ENCODE results near the gene PSMD14.

The PSMD14 gene

GRCh38 chr2:161382747-161383146, 74.5 kb downstream of the PSMD14 start:
- no peak overlapping the region for H3K4me3 ChIP-seq (ENCODE audit: low read depth, low read length)
- TF ChIP-seq MAX (IDR thresholded peaks at IDR 0.05; ENCODE audit: low read depth, low read length) (no peak), CTCF (IDR thresholded peaks at IDR 0.05; ENCODE audit: low read depth, low read length) (no peak), MYC (IDR thresholded peaks at IDR 0.05; ENCODE audit: low read depth, low read length) (no peak), POLR2A (IDR thresholded peaks at IDR 0.05; ENCODE audit: extremely low read depth, insufficient read length) (no peak)
- DNase-seq (ENCODE audit: low read depth), result no peak

- TF ChIP-seq CTCF (IDR thresholded peaks at IDR 0.05; ENCODE audit: low read depth, low read length) (no peak), MAX (IDR thresholded peaks at IDR 0.05; ENCODE audit: low read depth, low read length) (no peak), MYC (IDR thresholded peaks at IDR 0.05; ENCODE audit: low read depth, low read length) (no peak), POLR2A (IDR thresholded peaks at IDR 0.05; ENCODE audit: extremely low read depth, insufficient read length) (no peak)
- DNase-seq (ENCODE audit: low read depth), result no peak
These were observed 76.6 kb downstream of the PSMD14 start for GRCh38 chr2:161384864-161385263.

GRCh38 chr2:161386228-161386824, 78.1 kb downstream of the PSMD14 start:
- DNase-seq (ENCODE audit: low read depth), result peak; percentile 9
- H3K4me3 ChIP-seq (ENCODE audit: low read depth, low read length), result no peak overlapping the region
- TF ChIP-seq MAX (IDR thresholded peaks at IDR 0.05; ENCODE audit: low read depth, low read length) (no peak), POLR2A (IDR thresholded peaks at IDR 0.05; ENCODE audit: extremely low read depth, insufficient read length) (no peak), MYC (IDR thresholded peaks at IDR 0.05; ENCODE audit: low read depth, low read length) (no peak), CTCF (IDR thresholded peaks at IDR 0.05; ENCODE audit: low read depth, low read length) (no peak)

More at GRCh38 chr2:161384864-161385263, 76.6 kb downstream of the PSMD14 start:
- no peak overlapping the region for H3K4me3 ChIP-seq (ENCODE audit: low read depth, low read length)

GRCh38 chr2:161388146-161388779, 80.0 kb downstream of the PSMD14 start:
- TF ChIP-seq MYC (IDR thresholded peaks at IDR 0.05; ENCODE audit: low read depth, low read length) (no peak), CTCF (IDR thresholded peaks at IDR 0.05; ENCODE audit: low read depth, low read length) (no peak), POLR2A (IDR thresholded peaks at IDR 0.05; ENCODE audit: extremely low read depth, insufficient read length) (no peak), MAX (IDR thresholded peaks at IDR 0.05; ENCODE audit: low read depth, low read length) (no peak)
- no peak overlapping the region for H3K4me3 ChIP-seq (ENCODE audit: low read depth, low read length)
- DNase-seq (ENCODE audit: low read depth), result no peak

- DNase-seq (ENCODE audit: low read depth), result no peak
- H3K4me3 ChIP-seq (ENCODE audit: low read depth, low read length), result no peak overlapping the region
- TF ChIP-seq CTCF (IDR thresholded peaks at IDR 0.05; ENCODE audit: low read depth, low read length), result no peak
These were observed 83.7 kb downstream of the PSMD14 start for GRCh38 chr2:161391737-161392506.
